GM18502 (cell line): ENCODE measurements around the gene GRIA3.
A peak's percentile ranks its signal among the peaks of the same experiment; 100 is the strongest.

Source experiments
- ATAC-seq: cut with Tn5 transposase; IDR thresholded peaks from one replicate; pipeline ENCODE4 v1.9.1; 2021; ENCODE audit warnings: mild to moderate bottlenecking; ENCODE audit not compliant: unreplicated experiment, poor library complexity

GRIA3 gene

GRCh38 chrX:123190096-123190495, 6.0 kb downstream of the GRIA3 start:
- ATAC-seq, result no peak

- ATAC-seq, result no peak
These were observed 9.0 kb downstream of the GRIA3 start for GRCh38 chrX:123193101-123193500.

GRCh38 chrX:123199338-123199737, 15.3 kb downstream of the GRIA3 start:
- ATAC-seq, result no peak

- ATAC-seq, result no peak
These were observed 17.6 kb downstream of the GRIA3 start for GRCh38 chrX:123201720-123202119.

- ATAC-seq, result no peak
These were observed 18.4 kb downstream of the GRIA3 start for GRCh38 chrX:123202523-123202922.

- no peak for ATAC-seq
These were observed 19.7 kb downstream of the GRIA3 start for GRCh38 chrX:123203772-123204171.

- ATAC-seq, result no peak
These were observed 22.1 kb downstream of the GRIA3 start for GRCh38 chrX:123206176-123206575.

GRCh38 chrX:123210252-123210651, 26.2 kb downstream of the GRIA3 start:
- ATAC-seq, result no peak

- ATAC-seq, result no peak
These were observed 31.5 kb downstream of the GRIA3 start for GRCh38 chrX:123215397-123216089.

- no peak for ATAC-seq
These were observed 33.0 kb downstream of the GRIA3 start for GRCh38 chrX:123217077-123217476.

- ATAC-seq, result no peak
These were observed 33.6 kb downstream of the GRIA3 start for GRCh38 chrX:123217728-123218127.

- ATAC-seq, result no peak
These were observed 35.8 kb downstream of the GRIA3 start for GRCh38 chrX:123219916-123220315.

GRCh38 chrX:123222920-123223319, 38.8 kb downstream of the GRIA3 start:
- ATAC-seq, result no peak

- ATAC-seq, result peak; percentile 6
These were observed 39.3 kb downstream of the GRIA3 start for GRCh38 chrX:123223409-123223808.

GRCh38 chrX:123223859-123224258, 39.8 kb downstream of the GRIA3 start:
- peak; percentile 95 for ATAC-seq

- ATAC-seq, result no peak
These were observed 46.7 kb downstream of the GRIA3 start for GRCh38 chrX:123230798-123231197.

GRCh38 chrX:123236859-123237258, 52.8 kb downstream of the GRIA3 start:
- ATAC-seq, result no peak

- ATAC-seq, result no peak
These were observed 53.2 kb downstream of the GRIA3 start for GRCh38 chrX:123237271-123237670.

GRCh38 chrX:123254457-123254856, 70.4 kb downstream of the GRIA3 start:
- no peak for ATAC-seq

GRCh38 chrX:123256378-123256777, 72.3 kb downstream of the GRIA3 start:
- ATAC-seq, result peak; percentile 60

GRCh38 chrX:123260920-123261418, 76.9 kb downstream of the GRIA3 start:
- no peak for ATAC-seq

GRCh38 chrX:123263270-123263669, 79.2 kb downstream of the GRIA3 start:
- no peak for ATAC-seq
